K562 (cell line): ENCODE measurements around the gene FGFRL1.

ENCODE experiments used
- BACH1 ChIP-seq: fragments of 200-800 bp; sonication (Bioruptor generic); IDR thresholded peaks from 2 replicates; pipeline ENCODE4 v1.6.1; 2016; ENCODE audit warnings: missing genetic modification characterization, missing compliant biosample characterization
- KDM5B ChIP-seq: fragments of 200-600 bp; sonication (generic); IDR thresholded peaks from 2 replicates; pipeline ENCODE4 v1.6.1; 2012; ENCODE audit warnings: low read depth, mild to moderate bottlenecking, moderate library complexity, low read length, control low read depth, inconsistent platforms; ENCODE audit not compliant: insufficient replicate concordance
- MTA3 ChIP-seq: fragments of 450-650 bp; formaldehyde crosslinking; IDR thresholded peaks from 2 replicates; pipeline ENCODE4 v1.6.1; 2017; ENCODE audit warnings: mild to moderate bottlenecking, borderline replicate concordance
- POLR2AphosphoS5 ChIP-seq: IDR thresholded peaks from 2 replicates; pipeline ENCODE4 v1.6.1; 2011; ENCODE audit warnings: mild to moderate bottlenecking, low read depth, low read length, moderate library complexity; ENCODE audit not compliant: control insufficient read depth, insufficient read depth
- TEAD4 ChIP-seq, 2 experiments: sonication (generic) in 1 of 2; formaldehyde crosslinking in 1 of 2; IDR thresholded peaks; 2 replicates each; pipeline versions ENCODE4 v1.6.1 to v1.8.0; 2012 to 2022; ENCODE audit warnings: borderline replicate concordance in 1 of 2, inconsistent platforms in 1 of 2, low read length in 1 of 2, mild to moderate bottlenecking in 1 of 2, missing genetic modification reagents in 1 of 2
- ZBTB17 ChIP-seq: fragments of 450-650 bp; formaldehyde crosslinking; IDR thresholded peaks from 2 replicates; pipeline ENCODE4 v1.4.0; 2020; ENCODE audit warnings: mild to moderate bottlenecking
- ZEB2 ChIP-seq: fragments of 450-650 bp; IDR thresholded peaks from 2 replicates; pipeline ENCODE4 v1.6.1; 2016
- TF ChIP-seq, protein P1 (sequence below), 3 experiments: IDR thresholded peaks in 2 of 3; conservative IDR thresholded peaks in 1 of 3; 2 replicates each; pipeline ENCODE4 v1.5.1; 2011 to 2012; ENCODE audit warnings: low read length in 3 of 3, mild to moderate bottlenecking in 3 of 3, control low read depth in 2 of 3, improper control_type of control experiment in 1 of 3, inconsistent platforms in 1 of 3, low read depth in 1 of 3, mixed read lengths in 1 of 3, moderate library complexity in 1 of 3; ENCODE audit not compliant: insufficient read depth in 2 of 3
- TF ChIP-seq, protein P2 (sequence below): fragments of 250-450 bp; sonication (Bioruptor Pico); IDR thresholded peaks from 2 replicates; pipeline ENCODE4 v1.8.0; 2021; ENCODE audit warnings: mild to moderate bottlenecking, moderate library complexity
- TF ChIP-seq, protein P3 (sequence below): sonication (generic); formaldehyde crosslinking; IDR thresholded peaks from 2 replicates; pipeline ENCODE4 v1.9.0; 2022; ENCODE audit warnings: mild to moderate bottlenecking, missing genetic modification reagents

DNA sequence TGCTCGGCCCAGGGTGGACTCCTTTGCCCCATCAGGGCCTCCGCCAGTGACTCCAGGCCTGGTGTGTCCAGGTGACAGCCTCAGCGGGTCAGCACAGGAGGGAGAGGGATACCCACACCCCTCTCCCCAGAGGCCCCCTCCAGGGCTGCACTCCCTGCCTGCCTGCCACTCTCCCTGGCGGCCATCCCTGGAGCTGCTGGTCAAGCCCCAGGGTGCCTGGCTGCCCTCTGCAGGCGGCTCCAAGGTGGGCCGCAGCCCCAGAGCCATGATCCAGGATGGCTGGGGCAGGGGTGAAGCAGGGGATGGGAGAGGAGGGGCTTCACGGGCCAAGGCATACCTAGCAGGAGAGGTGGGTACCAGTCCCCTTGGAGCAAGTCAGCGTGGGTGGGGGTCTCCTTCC, 3.8 kb downstream of the FGFRL1 start:
- TF ChIP-seq POLR2AphosphoS5 = no peak
- TF ChIP-seq ZBTB17 (CRISPR knock-in tag) = no peak
- no peak for TF ChIP-seq ZEB2
- TF ChIP-seq KDM5B = no peak
- TF ChIP-seq, protein P1, sequence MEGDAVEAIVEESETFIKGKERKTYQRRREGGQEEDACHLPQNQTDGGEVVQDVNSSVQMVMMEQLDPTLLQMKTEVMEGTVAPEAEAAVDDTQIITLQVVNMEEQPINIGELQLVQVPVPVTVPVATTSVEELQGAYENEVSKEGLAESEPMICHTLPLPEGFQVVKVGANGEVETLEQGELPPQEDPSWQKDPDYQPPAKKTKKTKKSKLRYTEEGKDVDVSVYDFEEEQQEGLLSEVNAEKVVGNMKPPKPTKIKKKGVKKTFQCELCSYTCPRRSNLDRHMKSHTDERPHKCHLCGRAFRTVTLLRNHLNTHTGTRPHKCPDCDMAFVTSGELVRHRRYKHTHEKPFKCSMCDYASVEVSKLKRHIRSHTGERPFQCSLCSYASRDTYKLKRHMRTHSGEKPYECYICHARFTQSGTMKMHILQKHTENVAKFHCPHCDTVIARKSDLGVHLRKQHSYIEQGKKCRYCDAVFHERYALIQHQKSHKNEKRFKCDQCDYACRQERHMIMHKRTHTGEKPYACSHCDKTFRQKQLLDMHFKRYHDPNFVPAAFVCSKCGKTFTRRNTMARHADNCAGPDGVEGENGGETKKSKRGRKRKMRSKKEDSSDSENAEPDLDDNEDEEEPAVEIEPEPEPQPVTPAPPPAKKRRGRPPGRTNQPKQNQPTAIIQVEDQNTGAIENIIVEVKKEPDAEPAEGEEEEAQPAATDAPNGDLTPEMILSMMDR (IDR thresholded peaks at IDR 0.05 in 2 of 3, conservative IDR thresholded peaks at IDR 0.05 in 1 of 3; ENCODE audit: insufficient read depth in 2 of 3, low read depth in 1 of 3, low read length in 3 of 3) = peak in 2 of 3 experiments; percentile 39 to 88; a peak in 4 of 6 replicates
- TF ChIP-seq TEAD4 (IDR thresholded peaks at IDR 0.05; ENCODE audit: low read length) = no peak
- no peak for TF ChIP-seq TEAD4 (CRISPR knock-in tag; IDR thresholded peaks at IDR 0.05; ENCODE audit: borderline replicate concordance)
- TF ChIP-seq, protein P2, sequence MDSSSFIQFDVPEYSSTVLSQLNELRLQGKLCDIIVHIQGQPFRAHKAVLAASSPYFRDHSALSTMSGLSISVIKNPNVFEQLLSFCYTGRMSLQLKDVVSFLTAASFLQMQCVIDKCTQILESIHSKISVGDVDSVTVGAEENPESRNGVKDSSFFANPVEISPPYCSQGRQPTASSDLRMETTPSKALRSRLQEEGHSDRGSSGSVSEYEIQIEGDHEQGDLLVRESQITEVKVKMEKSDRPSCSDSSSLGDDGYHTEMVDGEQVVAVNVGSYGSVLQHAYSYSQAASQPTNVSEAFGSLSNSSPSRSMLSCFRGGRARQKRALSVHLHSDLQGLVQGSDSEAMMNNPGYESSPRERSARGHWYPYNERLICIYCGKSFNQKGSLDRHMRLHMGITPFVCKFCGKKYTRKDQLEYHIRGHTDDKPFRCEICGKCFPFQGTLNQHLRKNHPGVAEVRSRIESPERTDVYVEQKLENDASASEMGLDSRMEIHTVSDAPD (CRISPR knock-in tag) = no peak
- no peak for TF ChIP-seq MTA3
- no peak for TF ChIP-seq BACH1 (tag)
- TF ChIP-seq, protein P3, sequence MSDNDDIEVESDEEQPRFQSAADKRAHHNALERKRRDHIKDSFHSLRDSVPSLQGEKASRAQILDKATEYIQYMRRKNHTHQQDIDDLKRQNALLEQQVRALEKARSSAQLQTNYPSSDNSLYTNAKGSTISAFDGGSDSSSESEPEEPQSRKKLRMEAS = no peak
